HG02981 (cell line): ENCODE results near the gene APPL2.
"Not testable (repeated sequence)": the region's sequence is repeated elsewhere in the genome, so short reads cannot be mapped to it uniquely, and the experiment has no call there.

Experiments used
- ATAC-seq: cut with Tn5 transposase; IDR thresholded peaks from one replicate; pipeline ENCODE4 v1.9.1; 2021; ENCODE audit warnings: mild to moderate bottlenecking, moderate library complexity; ENCODE audit not compliant: unreplicated experiment

APPL2 gene

GRCh38 chr12:105200385-105200784 lies 35.6 kb downstream of the APPL2 start:
- ATAC-seq, result no peak

DNA sequence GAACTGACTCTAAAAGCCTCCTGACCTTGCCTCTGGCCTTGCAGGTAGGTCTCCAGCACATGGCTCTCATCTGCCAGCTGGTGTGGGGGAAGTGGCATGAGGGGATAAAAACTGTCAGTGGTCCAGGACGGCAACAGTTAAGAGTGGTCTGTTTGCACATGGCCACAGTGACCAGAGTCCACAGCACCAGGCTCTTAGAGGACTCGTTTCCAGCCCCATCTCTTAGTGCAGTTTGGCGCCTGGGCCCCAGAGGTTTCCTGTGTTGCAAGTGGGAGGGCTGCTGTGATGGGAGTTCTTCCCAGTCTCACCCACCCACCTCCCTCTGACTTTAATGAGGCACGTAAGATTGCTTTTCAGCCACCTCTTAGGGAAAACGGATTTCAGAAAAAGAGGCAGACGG lies 37.0 kb downstream of the APPL2 start:
- ATAC-seq, result no peak

- ATAC-seq, result no peak
Observed at GRCh38 chr12:105196090-105196489, 39.9 kb downstream of the APPL2 start.

GRCh38 chr12:105194947-105195346 lies 41.0 kb downstream of the APPL2 start:
- ATAC-seq, result no peak

- no peak for ATAC-seq
Observed at GRCh38 chr12:105192624-105193225, 43.2 kb downstream of the APPL2 start.

DNA sequence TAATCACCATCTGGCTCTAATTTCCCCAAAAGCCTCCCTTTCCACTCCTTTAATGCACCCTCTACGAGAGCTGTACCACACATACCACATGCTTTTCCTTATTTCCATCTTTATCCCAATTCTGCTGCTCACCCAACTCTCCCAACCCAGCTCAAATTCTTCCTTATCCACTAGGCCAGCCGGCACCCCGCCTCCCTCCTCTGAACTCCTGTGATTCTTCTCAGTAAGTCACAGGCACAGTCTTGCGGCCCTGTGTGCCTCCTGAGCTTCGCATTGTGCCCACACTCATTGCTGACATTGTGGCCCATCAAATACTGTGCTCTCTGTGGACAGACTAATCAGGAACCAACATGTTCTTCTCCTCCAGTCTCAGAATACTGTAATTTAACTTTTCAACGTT lies 45.4 kb downstream of the APPL2 start:
- ATAC-seq, result no peak

DNA sequence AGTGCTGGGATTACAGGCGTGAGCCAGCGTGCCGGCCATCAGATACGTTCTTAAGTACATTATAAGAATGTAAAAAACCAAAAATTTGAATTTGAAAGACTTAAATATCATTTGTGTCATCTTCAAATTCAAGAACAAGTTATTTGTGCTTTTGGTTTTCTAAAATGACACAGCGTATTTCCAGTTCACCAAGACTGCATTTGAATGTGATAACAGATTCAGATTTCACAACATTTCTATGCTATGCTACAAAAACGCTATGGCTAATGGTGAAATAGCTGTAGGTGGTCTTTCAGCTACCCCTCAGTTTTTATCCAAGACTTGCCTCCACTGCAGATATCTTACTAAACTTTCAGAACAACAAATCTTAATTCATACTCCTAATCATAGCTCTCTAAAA lies 46.7 kb downstream of the APPL2 start:
- ATAC-seq, result no peak

- ATAC-seq, result not testable (repeated sequence)
Observed at GRCh38 chr12:105183976-105184375, 52.0 kb downstream of the APPL2 start.

DNA sequence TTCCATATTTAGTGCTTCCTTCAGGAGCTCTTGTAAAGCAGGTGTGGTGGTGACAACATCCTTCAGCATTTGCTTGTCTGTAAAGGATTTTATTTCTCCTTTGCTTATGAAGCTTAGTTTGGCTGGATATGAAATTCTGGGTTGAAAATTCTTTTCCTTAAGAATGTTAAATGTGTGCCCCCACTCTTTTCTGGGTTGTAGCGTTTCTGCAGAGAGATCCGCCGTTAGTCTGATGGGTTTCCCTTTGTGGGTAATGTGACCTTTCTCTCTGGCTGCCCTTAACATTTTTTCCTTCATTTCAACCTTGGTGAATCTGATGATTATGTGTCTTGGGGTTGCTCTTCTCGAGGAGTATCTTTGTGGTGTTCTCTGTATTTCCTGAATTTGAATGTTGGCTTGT lies 52.6 kb downstream of the APPL2 start:
- ATAC-seq, result not testable (repeated sequence)

DNA sequence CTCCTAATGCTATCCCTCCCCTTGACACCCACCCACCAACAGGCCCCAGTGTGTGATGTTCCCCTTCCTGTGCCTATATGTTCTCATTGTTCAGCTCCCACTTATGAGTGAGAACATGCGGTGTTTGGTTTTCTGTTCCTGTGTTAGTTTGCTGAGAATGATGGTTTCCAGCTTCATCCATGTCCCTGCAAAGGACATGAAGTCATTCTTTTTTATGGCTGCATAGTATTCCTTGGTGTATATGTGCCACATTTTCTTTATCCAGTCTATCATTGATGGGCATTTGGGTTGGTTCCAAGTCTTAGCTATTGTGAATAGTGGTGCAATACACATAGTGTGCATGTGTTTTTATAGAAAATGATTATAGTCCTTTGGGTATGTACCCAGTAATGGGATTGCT lies 56.9 kb downstream of the APPL2 start:
- ATAC-seq, result not testable (repeated sequence)

DNA sequence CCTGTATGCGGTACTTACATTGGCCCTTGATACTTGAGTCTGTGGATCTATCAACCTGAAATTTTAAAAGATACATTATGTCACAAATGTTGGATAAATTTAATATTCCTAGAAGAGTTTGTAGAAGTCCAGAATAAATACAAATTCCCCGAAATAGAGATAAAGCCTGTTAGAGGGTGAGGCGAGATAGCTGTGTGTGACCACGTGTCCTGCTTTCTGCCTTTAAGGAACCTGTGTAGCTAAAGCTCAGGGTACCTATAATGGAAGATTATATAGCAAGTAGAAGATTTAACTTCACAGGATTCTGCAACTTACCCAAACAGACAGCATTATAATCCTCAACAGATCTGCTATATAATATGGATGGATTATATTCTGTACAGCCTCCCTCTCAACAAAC lies 58.8 kb downstream of the APPL2 start:
- ATAC-seq, result no peak

DNA sequence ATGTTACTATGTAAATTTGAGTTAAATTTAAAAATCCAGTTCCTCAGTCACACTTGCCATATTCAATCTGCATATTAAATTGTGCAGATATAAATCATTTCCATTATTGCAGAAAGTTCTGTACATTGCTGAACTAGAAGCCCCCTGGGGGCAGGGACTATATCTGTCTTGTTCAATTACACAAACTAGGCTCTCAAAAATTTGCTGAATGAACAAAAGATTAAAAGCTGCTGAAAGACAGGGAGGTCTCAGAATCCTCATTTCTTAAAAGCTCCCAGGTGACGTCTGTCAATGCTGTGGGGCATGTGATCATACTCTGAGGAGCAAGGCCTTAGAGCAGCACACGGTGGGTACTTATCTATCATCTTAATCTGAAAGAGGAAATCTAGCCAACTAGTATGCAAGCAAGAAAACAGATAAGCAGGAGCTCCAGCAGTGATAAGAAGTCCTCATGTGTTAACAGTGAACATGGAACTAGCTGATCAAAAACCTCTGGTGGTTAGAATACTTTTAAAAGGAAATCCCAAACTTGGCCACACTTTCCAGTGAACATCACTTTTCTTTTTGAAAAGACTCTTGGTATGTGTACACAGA lies 60.5 kb downstream of the APPL2 start:
- ATAC-seq, result no peak

- no peak for ATAC-seq
Observed at GRCh38 chr12:105171691-105172436, 64.1 kb downstream of the APPL2 start.

DNA sequence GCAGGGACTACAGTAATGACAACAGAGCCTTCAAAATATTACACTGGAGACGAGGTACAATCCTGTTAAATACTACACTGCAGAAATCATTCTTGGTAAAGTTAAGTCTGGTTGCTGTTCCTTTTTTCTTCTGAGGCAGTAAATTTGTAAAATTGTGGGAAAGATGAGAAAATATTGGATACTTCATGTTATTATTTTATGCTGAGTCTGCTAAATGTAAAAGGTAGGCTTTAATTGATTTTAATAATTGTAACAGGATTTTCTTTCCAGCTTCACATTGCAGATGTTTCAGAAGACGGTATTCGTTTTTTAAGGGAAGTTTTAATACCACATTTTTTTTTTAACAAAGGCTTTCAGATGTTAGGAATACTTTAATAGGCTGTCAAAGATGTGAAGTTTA lies 65.8 kb downstream of the APPL2 start:
- ATAC-seq, result no peak

- no peak for ATAC-seq
Observed at GRCh38 chr12:105168006-105168405, 68.0 kb downstream of the APPL2 start.

DNA sequence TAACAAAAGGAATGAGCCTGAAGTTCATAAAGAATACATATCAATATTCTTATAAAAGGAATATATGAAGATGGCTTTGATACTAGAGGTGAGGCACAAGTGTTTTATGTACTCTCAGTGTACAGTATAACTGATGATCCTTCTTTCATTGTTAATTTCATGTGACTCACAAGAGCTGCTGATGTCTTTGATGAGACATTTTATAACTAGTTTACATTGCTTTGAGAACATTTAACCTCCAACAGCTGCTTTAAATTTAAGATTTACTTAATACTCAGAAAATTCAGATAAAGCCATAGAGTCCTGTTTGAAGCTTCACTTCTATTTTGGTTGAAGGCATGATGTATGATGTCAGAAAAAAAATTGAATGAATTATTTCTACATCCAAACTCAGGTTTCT lies 68.6 kb downstream of the APPL2 start:
- ATAC-seq, result no peak

DNA sequence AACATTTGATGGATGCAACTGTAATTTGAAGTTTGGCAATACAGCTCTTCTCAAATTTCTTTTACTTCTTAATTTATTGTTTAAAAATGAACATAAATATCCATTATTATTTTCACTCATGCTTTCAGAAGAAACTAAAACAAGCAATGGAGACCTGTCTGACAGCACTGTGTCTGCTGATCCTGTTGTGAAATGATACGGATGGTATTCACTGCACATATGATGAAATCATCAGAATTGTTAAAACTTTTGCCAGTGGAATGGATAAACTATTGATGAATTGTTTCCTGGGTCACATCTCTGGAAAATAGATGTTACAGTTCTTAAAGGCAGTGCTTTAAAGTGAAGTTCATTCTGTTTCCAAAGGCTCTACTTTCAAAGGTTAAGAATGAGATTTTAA lies 69.2 kb downstream of the APPL2 start:
- no peak for ATAC-seq

GRCh38 chr12:105164068-105164467 lies 71.9 kb downstream of the APPL2 start:
- ATAC-seq, result no peak

DNA sequence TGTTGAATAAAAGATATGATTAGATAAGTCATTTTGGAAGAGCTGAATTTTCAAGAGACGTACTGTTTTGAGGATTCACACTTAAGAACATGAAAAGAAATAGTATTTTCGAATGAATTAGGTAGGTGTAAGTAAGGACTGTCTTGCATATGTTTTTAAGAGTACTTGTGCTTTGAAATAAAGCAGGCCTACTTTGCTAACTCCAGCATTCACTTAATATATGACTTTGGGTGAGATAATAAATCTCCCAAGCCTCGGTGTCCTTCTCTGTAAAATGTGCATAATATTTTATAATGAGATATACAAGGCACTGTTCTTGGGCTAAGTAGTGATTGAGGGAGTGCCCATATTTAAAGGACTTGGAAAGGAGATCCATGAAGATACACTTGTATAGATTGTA lies 73.8 kb downstream of the APPL2 start:
- no peak for ATAC-seq

- ATAC-seq, result no peak
Observed at GRCh38 chr12:105158876-105159275, 77.1 kb downstream of the APPL2 start.

DNA sequence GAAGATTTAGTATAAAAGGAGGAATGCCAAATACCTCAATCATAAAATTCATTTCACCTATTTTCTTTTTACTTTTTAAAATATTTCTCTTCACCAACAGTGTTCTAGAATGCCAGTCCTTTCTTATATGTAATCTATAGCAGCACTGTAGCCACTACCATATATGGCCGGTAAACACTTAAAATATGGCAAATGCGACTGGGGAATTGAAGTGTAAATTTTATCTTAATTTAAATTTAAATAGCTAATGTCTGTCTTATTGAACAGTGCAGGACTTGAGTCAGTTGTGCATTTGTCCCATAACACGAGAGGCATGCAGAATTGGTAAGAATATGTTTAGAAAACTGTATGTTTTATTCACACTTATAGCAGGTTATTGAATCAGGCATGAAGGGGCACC lies 78.4 kb downstream of the APPL2 start:
- ATAC-seq, result no peak

- ATAC-seq, result no peak
Observed at GRCh38 chr12:105156260-105156659, 79.7 kb downstream of the APPL2 start.
